Measurements from ENCODE around the gene NEK7. TPM values are rescaled to one million over a fixed set of nuclear protein-coding genes. Genes with fewer than 3 reads are reported as not detected.

Gene NEK7
- 223 and 293 TPM in 2 replicates for total RNA-seq

DNA sequence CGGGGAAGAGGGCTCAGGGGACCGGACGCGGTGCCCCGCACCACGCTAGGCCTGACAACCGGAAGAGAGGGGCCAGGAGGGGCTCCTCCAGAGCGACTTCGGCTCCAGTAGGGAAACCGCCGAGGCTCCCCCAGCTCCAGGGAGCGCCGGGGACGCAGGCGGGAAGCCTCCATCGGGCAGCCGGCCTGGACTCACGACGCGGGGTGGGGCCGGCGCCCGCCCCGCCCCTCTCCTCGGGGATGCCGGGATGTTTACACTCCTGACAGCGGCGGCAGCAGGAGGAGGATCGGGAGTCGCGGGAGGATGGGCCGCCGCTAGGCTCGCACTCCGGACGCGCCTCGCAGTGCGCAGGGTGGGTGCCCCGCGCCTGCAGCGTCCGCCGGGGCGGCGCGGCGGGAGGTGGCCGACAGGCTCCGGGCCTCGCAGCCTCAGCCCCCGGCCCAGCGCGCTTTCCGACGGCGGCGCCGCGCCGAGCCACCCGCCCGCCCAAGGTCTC lies at the start of gene NEK7:
Gene NEK7, plus strand, starts transcription at position 254 of the 496 bp plus-strand sequence. CDS start 75,583 bp downstream, outside the sequence.

Other genes with a start within 250 kb of the NEK7 start
- gene LHX9, start 239.6 kb upstream of the NEK7 start, total RNA-seq, result under 0.01 TPM in 1 of 2 replicates, not detected in the other